ENCODE results near the gene TMEM150C.
"Not testable (repeated sequence)": the region's sequence is repeated elsewhere in the genome, so short reads cannot be mapped to it uniquely, and the experiment has no call there.

TMEM150C gene

GRCh38 chr4:82567444-82567843 lies 5.7 kb upstream of the TMEM150C start:
- DNase-seq = no peak

GRCh38 chr4:82562564-82562854 lies 721 bp upstream of the TMEM150C start:
- no peak for DNase-seq

GRCh38 chr4:82560853-82561785 lies 669 bp downstream of the TMEM150C start:
- DNase-seq = no peak

GRCh38 chr4:82559735-82560120 lies 2.1 kb downstream of the TMEM150C start:
- DNase-seq = no peak

GRCh38 chr4:82559090-82559734 lies 2.6 kb downstream of the TMEM150C start:
- not testable (repeated sequence) for DNase-seq

GRCh38 chr4:82555276-82555675 lies 6.5 kb downstream of the TMEM150C start:
- DNase-seq = no peak

GRCh38 chr4:82553020-82553419 lies 8.8 kb downstream of the TMEM150C start:
- no peak for DNase-seq

- DNase-seq = no peak
These were observed 10.1 kb downstream of the TMEM150C start for GRCh38 chr4:82551734-82552133.

- DNase-seq = not testable (repeated sequence)
These were observed 13.9 kb downstream of the TMEM150C start for GRCh38 chr4:82547850-82548249.

GRCh38 chr4:82543131-82543530 lies 18.7 kb downstream of the TMEM150C start:
- no peak for DNase-seq

- DNase-seq = no peak
These were observed 19.1 kb downstream of the TMEM150C start for GRCh38 chr4:82542642-82543041.

- no peak for DNase-seq
These were observed 32.5 kb downstream of the TMEM150C start for GRCh38 chr4:82529322-82529721.

- no peak for DNase-seq
These were observed 32.9 kb downstream of the TMEM150C start for GRCh38 chr4:82528868-82529267.

GRCh38 chr4:82528074-82528473 lies 33.7 kb downstream of the TMEM150C start:
- no peak for DNase-seq

- DNase-seq = no peak
These were observed 36.4 kb downstream of the TMEM150C start for GRCh38 chr4:82525307-82525911.

GRCh38 chr4:82524570-82525152 lies 37.1 kb downstream of the TMEM150C start:
- no peak for DNase-seq

GRCh38 chr4:82523179-82523578 lies 38.6 kb downstream of the TMEM150C start:
- DNase-seq = no peak

- DNase-seq = no peak
These were observed 39.3 kb downstream of the TMEM150C start for GRCh38 chr4:82522472-82522871.

- no peak for DNase-seq
These were observed 40.5 kb downstream of the TMEM150C start for GRCh38 chr4:82521283-82521682.

- no peak for DNase-seq
These were observed 42.0 kb downstream of the TMEM150C start for GRCh38 chr4:82519776-82520175.

GRCh38 chr4:82519072-82519471 lies 42.7 kb downstream of the TMEM150C start:
- no peak for DNase-seq

- no peak for DNase-seq
These were observed 44.7 kb downstream of the TMEM150C start for GRCh38 chr4:82517043-82517442.

GRCh38 chr4:82515705-82516104 lies 46.1 kb downstream of the TMEM150C start:
- no peak for DNase-seq

- no peak for DNase-seq
These were observed 48.4 kb downstream of the TMEM150C start for GRCh38 chr4:82513382-82513781.

Data from NCI-H2081 treated with DMSO at 0.1 percent for 48 hours (cell line).